ENCODE data around the gene AJAP1. TPM values are rescaled to one million over a fixed set of nuclear protein-coding genes. Genes with fewer than 3 reads are reported as not detected.

AJAP1 gene
- total and polyA plus RNA-seq, 10 of the 15 experiments (the other 5 are each of a cell fraction or from before 2014, with no cell fraction given) = not detected

DNA sequence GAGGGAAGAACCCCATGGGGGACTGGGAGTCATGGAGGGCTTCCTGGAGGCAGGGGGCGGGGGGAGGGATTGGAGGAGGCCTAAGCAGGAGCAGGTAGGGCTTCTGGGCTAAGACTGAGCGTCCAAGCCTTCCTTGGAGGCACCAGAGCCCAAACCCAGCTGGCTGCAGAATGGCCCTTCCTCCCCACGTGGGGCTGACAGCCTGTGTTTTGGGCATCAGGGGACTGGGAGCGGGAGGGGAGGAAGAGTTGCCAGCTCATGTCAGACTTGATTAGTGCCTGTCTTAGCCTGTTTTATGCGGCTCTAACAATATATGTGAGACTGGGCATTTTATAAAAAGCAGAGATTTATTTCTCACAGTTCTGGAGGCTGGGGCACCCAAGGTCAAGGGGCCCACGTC is 38.9 kb downstream of the AJAP1 start:
- Histone ChIP-seq H2AFZ (ENCODE audit: control insufficient read depth, low read depth, low read length) (no peak overlapping the region), H4K20me1 (ENCODE audit: control insufficient read depth, insufficient read depth) (no peaks in the 10 kb centered on the region), H3K79me2 (ENCODE audit: control insufficient read depth, insufficient read depth, low read length) (no peaks in the 10 kb centered on the region), H3K9ac (ENCODE audit: control insufficient read depth, insufficient read depth, low read length) (no peak overlapping the region), H3K4me2 (ENCODE audit: control insufficient read depth, insufficient read depth) (no peak overlapping the region), H3K4me1 (ENCODE audit: control insufficient read depth, insufficient read depth, low read length) (no peaks in the 10 kb centered on the region), H3K27ac (ENCODE audit: control insufficient read depth, insufficient read depth) (no peak overlapping the region), H3K27me3 (replicated peaks in 1 of 2; ENCODE audit: control insufficient read depth in 2 of 2, insufficient read depth in 2 of 2, low read length in 1 of 2) (no peaks in the 10 kb centered on the region), H3K4me3 (no peak overlapping the region), H3K36me3 (ENCODE audit: control insufficient read depth in 2 of 2, insufficient read depth in 2 of 2, low read length in 1 of 2) (no peaks in the 10 kb centered on the region), H3K9me3 (replicated peaks; ENCODE audit: control insufficient read depth, insufficient read depth, low read length) (no peaks in the 10 kb centered on the region)
- SMC1A ChIA-PET (ENCODE audit: uncharacterized antibody, unreplicated experiment) = no interaction called here
- 13% methylated on average over 5 of the region's 6 CpGs for whole genome bisulfite sequencing (ENCODE audit: insufficient coverage, insufficient replicate concordance, low lambda C conversion rate, missing lambda C conversion rate)
- no peak for DNase-seq (ENCODE audit: low read depth, low spot score)
- in situ Hi-C loops (cut with MboI) (no loop called here), intact Hi-C loops (cut with micrococcal nuclease; ENCODE audit: unreplicated experiment) (no loop called here)
- ATAC-seq = no peak
- TF ChIP-seq, protein P1, sequence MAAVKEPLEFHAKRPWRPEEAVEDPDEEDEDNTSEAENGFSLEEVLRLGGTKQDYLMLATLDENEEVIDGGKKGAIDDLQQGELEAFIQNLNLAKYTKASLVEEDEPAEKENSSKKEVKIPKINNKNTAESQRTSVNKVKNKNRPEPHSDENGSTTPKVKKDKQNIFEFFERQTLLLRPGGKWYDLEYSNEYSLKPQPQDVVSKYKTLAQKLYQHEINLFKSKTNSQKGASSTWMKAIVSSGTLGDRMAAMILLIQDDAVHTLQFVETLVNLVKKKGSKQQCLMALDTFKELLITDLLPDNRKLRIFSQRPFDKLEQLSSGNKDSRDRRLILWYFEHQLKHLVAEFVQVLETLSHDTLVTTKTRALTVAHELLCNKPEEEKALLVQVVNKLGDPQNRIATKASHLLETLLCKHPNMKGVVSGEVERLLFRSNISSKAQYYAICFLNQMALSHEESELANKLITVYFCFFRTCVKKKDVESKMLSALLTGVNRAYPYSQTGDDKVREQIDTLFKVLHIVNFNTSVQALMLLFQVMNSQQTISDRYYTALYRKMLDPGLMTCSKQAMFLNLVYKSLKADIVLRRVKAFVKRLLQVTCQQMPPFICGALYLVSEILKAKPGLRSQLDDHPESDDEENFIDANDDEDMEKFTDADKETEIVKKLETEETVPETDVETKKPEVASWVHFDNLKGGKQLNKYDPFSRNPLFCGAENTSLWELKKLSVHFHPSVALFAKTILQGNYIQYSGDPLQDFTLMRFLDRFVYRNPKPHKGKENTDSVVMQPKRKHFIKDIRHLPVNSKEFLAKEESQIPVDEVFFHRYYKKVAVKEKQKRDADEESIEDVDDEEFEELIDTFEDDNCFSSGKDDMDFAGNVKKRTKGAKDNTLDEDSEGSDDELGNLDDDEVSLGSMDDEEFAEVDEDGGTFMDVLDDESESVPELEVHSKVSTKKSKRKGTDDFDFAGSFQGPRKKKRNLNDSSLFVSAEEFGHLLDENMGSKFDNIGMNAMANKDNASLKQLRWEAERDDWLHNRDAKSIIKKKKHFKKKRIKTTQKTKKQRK (IDR thresholded peaks at IDR 0.05; ENCODE audit: low read depth, low read length) = no peak
- no peak for TF ChIP-seq MEF2A (IDR thresholded peaks at IDR 0.05; ENCODE audit: insufficient read depth, low read depth, low read length)
- no TSS peak for BruUV-seq (replicated peaks)
- CTCF ChIA-PET = no interaction called here
- RAD21 ChIA-PET (ENCODE audit: unreplicated experiment) = no interaction called here
- POLR2A ChIA-PET = no interaction called here
- FAIRE-seq = no peak

DNA sequence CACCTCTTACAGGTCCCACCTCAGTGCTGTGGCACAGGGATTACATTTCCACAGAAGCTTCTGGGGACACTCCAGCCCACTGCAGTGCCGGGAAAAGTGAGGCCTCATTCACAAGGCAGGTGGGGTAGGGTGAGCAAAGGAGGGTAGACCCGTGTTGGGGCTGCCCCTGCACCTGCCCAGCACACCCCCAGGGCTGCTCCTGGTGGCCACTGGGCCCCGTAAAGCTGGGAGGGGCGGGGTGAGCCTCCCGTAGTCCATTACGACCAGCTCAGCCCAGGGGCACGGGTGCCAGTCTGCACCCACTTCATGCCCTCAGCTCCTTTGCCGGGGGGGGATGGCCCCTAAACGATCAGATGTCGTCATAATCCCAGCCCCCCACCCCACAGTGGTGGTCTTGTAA is 39.5 kb downstream of the AJAP1 start:
- CTCF ChIA-PET = no interaction called here
- no peak for FAIRE-seq

More for the DNA sequence above, 39.5 kb downstream of the AJAP1 start:
- no peaks in the 10 kb centered on the region for H3K9me3 ChIP-seq (replicated peaks; ENCODE audit: control insufficient read depth, insufficient read depth, low read length)
- no peaks in the 10 kb centered on the region for H3K36me3 ChIP-seq (ENCODE audit: control insufficient read depth in 2 of 2, insufficient read depth in 2 of 2, low read length in 1 of 2)
- no peak overlapping the region for H3K27ac ChIP-seq (ENCODE audit: control insufficient read depth, insufficient read depth)
- intact Hi-C loops (cut with micrococcal nuclease; ENCODE audit: unreplicated experiment) = no loop called here
- TF ChIP-seq JUNB (IDR thresholded peaks at IDR 0.05) (no peak), BRCA1 (IDR thresholded peaks at IDR 0.05; ENCODE audit: low read depth, low read length) (no peak), BMI1 (IDR thresholded peaks at IDR 0.05; ENCODE audit: borderline replicate concordance) (no peak), TCF7 (IDR thresholded peaks at IDR 0.05; ENCODE audit: borderline replicate concordance) (no peak), RB1 (IDR thresholded peaks at IDR 0.05; ENCODE audit: borderline replicate concordance) (no peak), SIN3A (IDR thresholded peaks at IDR 0.05; ENCODE audit: low read depth, low read length) (no peak)
- ATAC-seq (no peak), DNase-seq (ENCODE audit: low read depth, low spot score) (no peak)
- ChIA-PET POLR2A (no interaction called here), RAD21 (ENCODE audit: unreplicated experiment) (no interaction called here), SMC1A (ENCODE audit: uncharacterized antibody, unreplicated experiment) (no interaction called here)
- 24% methylated on average over 10 of the region's 10 CpGs for WGBS (ENCODE audit: insufficient coverage, insufficient replicate concordance, low lambda C conversion rate, missing lambda C conversion rate)
- H3K27me3 ChIP-seq (replicated peaks in 1 of 2; ENCODE audit: control insufficient read depth in 2 of 2, insufficient read depth in 2 of 2, low read length in 1 of 2) = no peaks in the 10 kb centered on the region
- BruUV-seq (replicated peaks) = no TSS peak
- H3K4me1 ChIP-seq (ENCODE audit: control insufficient read depth, insufficient read depth, low read length) = no peaks in the 10 kb centered on the region
- H3K9ac ChIP-seq (ENCODE audit: control insufficient read depth, insufficient read depth, low read length) = no peak overlapping the region
- no peak overlapping the region for H3K4me3 ChIP-seq
- H4K20me1 ChIP-seq (ENCODE audit: control insufficient read depth, insufficient read depth) = no peaks in the 10 kb centered on the region
- H2AFZ ChIP-seq (ENCODE audit: control insufficient read depth, low read depth, low read length) = no peak overlapping the region
- in situ Hi-C loops (cut with MboI) = no loop called here
- no peak overlapping the region for H3K4me2 ChIP-seq (ENCODE audit: control insufficient read depth, insufficient read depth)
- H3K79me2 ChIP-seq (ENCODE audit: control insufficient read depth, insufficient read depth, low read length) = no peaks in the 10 kb centered on the region
